AG08396 (cell line): ENCODE results near the gene RBMS1.
"Not testable (repeated sequence)": the region's sequence is repeated elsewhere in the genome, so short reads cannot be mapped to it uniquely, and the experiment has no call there.

ENCODE experiments used
- DNase-seq: peaks from one replicate; pipeline ENCODE4 v3.0.0; 2012; ENCODE audit warnings: low spot score, mixed read lengths

RBMS1 gene

GRCh38 chr2:160380000-160380570 lies 113.5 kb downstream of the RBMS1 start:
- DNase-seq, result no peak

- DNase-seq, result no peak
Measured at GRCh38 chr2:160379399-160379798, 114.2 kb downstream of the RBMS1 start.

GRCh38 chr2:160377204-160377995 lies 116.2 kb downstream of the RBMS1 start:
- DNase-seq, result no peak

GRCh38 chr2:160376576-160376975 lies 117.0 kb downstream of the RBMS1 start:
- DNase-seq, result no peak

GRCh38 chr2:160375802-160376469 lies 117.7 kb downstream of the RBMS1 start:
- DNase-seq, result no peak

- DNase-seq, result no peak
Measured at GRCh38 chr2:160375037-160375436, 118.6 kb downstream of the RBMS1 start.

- no peak for DNase-seq
Measured at GRCh38 chr2:160373666-160374065, 119.9 kb downstream of the RBMS1 start.

GRCh38 chr2:160373263-160373662 lies 120.3 kb downstream of the RBMS1 start:
- no peak for DNase-seq

- no peak for DNase-seq
Measured at GRCh38 chr2:160372585-160372984, 121.0 kb downstream of the RBMS1 start.

GRCh38 chr2:160372010-160372356 lies 121.6 kb downstream of the RBMS1 start:
- no peak for DNase-seq

GRCh38 chr2:160371251-160372009 lies 122.2 kb downstream of the RBMS1 start:
- no peak for DNase-seq

GRCh38 chr2:160368988-160369930 lies 124.3 kb downstream of the RBMS1 start:
- no peak for DNase-seq

- peak; percentile 64 for DNase-seq
Measured at GRCh38 chr2:160367887-160368286, 125.7 kb downstream of the RBMS1 start.

- DNase-seq, result not testable (repeated sequence)
Measured at GRCh38 chr2:160367139-160367538, 126.5 kb downstream of the RBMS1 start.

- DNase-seq, result no peak
Measured at GRCh38 chr2:160366474-160366873, 127.1 kb downstream of the RBMS1 start.

- no peak for DNase-seq
Measured at GRCh38 chr2:160365716-160366367, 127.8 kb downstream of the RBMS1 start.

GRCh38 chr2:160364364-160364763 lies 129.2 kb downstream of the RBMS1 start:
- no peak for DNase-seq

GRCh38 chr2:160363961-160364360 lies 129.6 kb downstream of the RBMS1 start:
- no peak for DNase-seq

GRCh38 chr2:160363055-160363454 lies 130.6 kb downstream of the RBMS1 start:
- no peak for DNase-seq

- no peak for DNase-seq
Measured at GRCh38 chr2:160362541-160362940, 131.1 kb downstream of the RBMS1 start.

- no peak for DNase-seq
Measured at GRCh38 chr2:160362018-160362417, 131.6 kb downstream of the RBMS1 start.
